Right lobe of liver (tissue), 6 donors: ENCODE results near the gene SBK2. TPM values are rescaled to one million over a fixed set of nuclear protein-coding genes. Genes with fewer than 3 reads are reported as not detected.
A peak's percentile ranks its signal among the peaks of the same experiment; 100 is the strongest.

ENCODE experiments used
- ATAC-seq, 4 donors: fragments of 200-7000 bp; cut with Tn5 transposase; one replicate each; pipeline ENCODE4 v1.9.1; 2020; ENCODE audit warnings: mild to moderate bottlenecking in 4 of 4, moderate library complexity in 4 of 4
- DNase-seq, 3 donors: peaks; one replicate each; pipeline ENCODE4 v3.0.0-alpha.2; 2020
- H3K27ac ChIP-seq, 3 donors: fragments of 200-600 bp; one replicate each; pipeline ENCODE4 v1.8.0; 2022
- H3K27me3 ChIP-seq, 2 donors: fragments of 200-600 bp; one replicate each; pipeline ENCODE4 v1.8.0; 2022
- H3K36me3 ChIP-seq, 4 donors: fragments of 200-600 bp; sonication (generic) in 1 of 4; one replicate each; pipeline versions ENCODE4 v1.5.1 to v1.8.0; 2017 to 2022; ENCODE audit warnings: control low read depth in 1 of 4
- H3K4me1 ChIP-seq, 4 donors: fragments of 200-600 bp; sonication (generic) in 1 of 4; one replicate each; pipeline versions ENCODE4 v1.5.1 to v1.8.0; 2017 to 2022; ENCODE audit warnings: control low read depth in 1 of 4
- H3K4me3 ChIP-seq, 3 donors: fragments of 200-600 bp; one replicate each; pipeline ENCODE4 v1.8.0; 2022
- H3K9me3 ChIP-seq, 4 donors: fragments of 200-600 bp; sonication (generic) in 1 of 4; one replicate each; pipeline versions ENCODE4 v1.5.1 to v1.8.0; 2017 to 2022; ENCODE audit warnings: control low read depth in 1 of 4
- CTCF ChIP-seq, 4 donors: fragments of 200-600 bp in 3 of 4; fragments of 450-650 bp in 1 of 4; IDR thresholded peaks; one replicate each; pipeline versions ENCODE4 v1.5.1 to v1.8.0; 2016 to 2022; ENCODE audit warnings: antibody characterized with exemption in 4 of 4, mild to moderate bottlenecking in 2 of 4
- POLR2A ChIP-seq: fragments of 450-650 bp; IDR thresholded peaks from one replicate; pipeline ENCODE4 v1.6.1; 2017; ENCODE audit warnings: antibody characterized with exemption, mild to moderate bottlenecking
- WGBS: methylation state at CpG from one replicate; pipeline ENCODE4 v1.1.6; 2018; ENCODE audit warnings: low coverage, low lambda C conversion rate; ENCODE audit not compliant: insufficient coverage; ENCODE audit errors: missing lambda C conversion rate; 5-methylcytosine and 5-hydroxymethylcytosine counted together
- intact Hi-C, 2 donors: fragments of 100-400 bp; cut with DNase I; formaldehyde crosslinking; loops; one replicate each; pipeline versions ENCODE4 v1.11.2 to v1.14.1; 2022
- total RNA-seq, 6 experiments: library from RNA; depleted of rRNA in 2 of 6; stranded (reverse); fragments of >200 nt in 2 of 6; fragmentation: NEBNext Ultra II Directional in 3 of 6; extraction: Animal tissue kit (Norgen Biotek cat#: 25700) in 3 of 6; gene quantifications; one replicate each; pipeline versions ENCODE4 v1.1.0 to v1.2.4, GENCODE V29; 2016 to 2023
- donor health status: DM: no; HTN: yes; CAD: no.
- donor health status: DM: no; HTN: no; CAD: no.
- donor health status: DM: no; HTN: no; CAD: no.
- donor health status: DM: no; HTN: yes; CAD: no.
- donor health status: DM: no; HTN: yes; CAD: no.

The SBK2 gene
- total RNA-seq, 6 experiments from 2014 or later: not detected

- no peak overlapping the region for H3K27ac ChIP-seq
- DNase-seq: peak; percentile 86 to 95 (median 88)
- no peaks in the 10 kb centered on the region for H3K9me3 ChIP-seq
- no peaks in the 10 kb centered on the region for H3K4me1 ChIP-seq
- ATAC-seq: peak; percentile 87 to 97 (median 94)
- intact Hi-C loops: no loop called here
- H3K36me3 ChIP-seq: no peaks in the 10 kb centered on the region
- WGBS: 21% methylated on average over 44 of the region's 64 CpGs
- H3K4me3 ChIP-seq: peak overlapping the region; percentile 28 to 45 (median 37)
- H3K27me3 ChIP-seq: no peaks in the 10 kb centered on the region
- no peak for TF ChIP-seq POLR2A
- peak; percentile 94 to 97 (median 94) for TF ChIP-seq CTCF (IDR thresholded peaks at IDR 0.05)
Observed at GRCh38 chr19:55503502-55504251, 33.3 kb downstream of the SBK2 start.

DNA sequence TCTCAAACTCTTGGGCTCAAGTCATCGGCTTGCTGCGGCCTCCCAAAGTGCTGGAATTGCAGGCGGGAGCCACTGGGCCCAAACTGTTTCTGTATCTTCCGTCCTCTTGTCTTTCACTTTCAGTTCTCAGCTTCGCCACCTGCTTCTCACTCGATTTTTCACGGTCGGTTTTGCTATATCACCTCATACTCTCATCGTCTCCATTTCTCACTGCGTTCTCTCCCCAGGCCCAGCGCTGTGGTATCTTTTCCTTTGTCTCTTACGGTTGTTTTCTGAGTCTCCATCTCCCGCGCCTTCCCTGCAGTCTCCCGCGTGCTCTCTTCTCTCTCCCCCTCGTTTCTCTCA lies 33.8 kb downstream of the SBK2 start:
- Histone ChIP-seq H3K4me1 (no peaks in the 10 kb centered on the region), H3K27ac (no peak overlapping the region), H3K4me3 (no peak overlapping the region), H3K27me3 (no peaks in the 10 kb centered on the region), H3K9me3 (no peaks in the 10 kb centered on the region), H3K36me3 (no peaks in the 10 kb centered on the region)
- WGBS: 74% methylated on average over 9 of the region's 17 CpGs
- no peak for DNase-seq
- no peak for TF ChIP-seq POLR2A
- TF ChIP-seq CTCF (IDR thresholded peaks at IDR 0.05): no peak
- no peak for ATAC-seq
- intact Hi-C loops: no loop called here

DNA sequence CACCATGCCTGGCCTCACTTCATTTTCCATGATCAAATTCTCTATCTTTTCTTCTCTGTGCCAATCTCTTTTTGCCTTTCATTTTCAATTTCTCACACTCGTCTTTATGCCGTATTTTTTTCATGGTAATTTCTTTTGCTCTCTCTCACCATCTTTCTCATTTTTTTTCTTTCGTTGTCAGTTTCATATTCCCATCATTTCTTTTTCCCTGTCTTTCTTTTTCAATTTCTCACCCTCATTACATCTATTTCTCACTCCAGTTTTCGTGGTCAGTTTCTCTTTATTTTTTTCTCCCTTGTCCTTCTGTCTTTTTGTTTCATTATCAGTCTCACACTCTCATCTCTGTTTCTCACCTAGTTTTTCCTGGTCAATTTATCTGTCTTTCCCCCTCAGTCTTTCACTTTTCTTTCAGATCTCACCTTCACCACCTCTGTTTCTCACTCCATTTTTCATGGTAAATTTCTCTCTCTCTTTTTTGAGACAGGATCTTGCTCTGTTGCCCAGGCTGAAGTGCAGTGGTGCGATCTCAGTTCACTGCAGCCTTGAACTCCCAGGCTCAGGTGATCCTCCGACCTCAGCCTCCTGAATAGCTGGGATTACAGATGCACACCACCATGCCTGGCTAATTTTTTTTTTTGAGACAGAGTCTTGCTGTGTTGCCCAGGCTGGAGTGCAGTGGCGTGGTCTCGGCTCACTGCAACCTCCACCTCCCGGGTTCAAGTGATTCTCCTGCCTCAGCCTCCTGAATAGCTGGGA lies 34.6 kb downstream of the SBK2 start:
- Histone ChIP-seq H3K4me3 (no peak overlapping the region), H3K9me3 (no peaks in the 10 kb centered on the region), H3K4me1 (no peaks in the 10 kb centered on the region), H3K27me3 (no peaks in the 10 kb centered on the region), H3K27ac (no peak overlapping the region), H3K36me3 (no peaks in the 10 kb centered on the region)
- TF ChIP-seq POLR2A (no peak), CTCF (IDR thresholded peaks at IDR 0.05) (no peak)
- no peak for ATAC-seq
- no peak for DNase-seq
- intact Hi-C loops: no loop called here
- WGBS: 88% methylated on average over 6 of the region's 9 CpGs

GRCh38 chr19:55500368-55500952 lies 36.5 kb downstream of the SBK2 start:
- ATAC-seq: no peak
- H3K4me1 ChIP-seq: no peaks in the 10 kb centered on the region
- intact Hi-C loops: no loop called here
- H3K4me3 ChIP-seq: no peak overlapping the region
- 65% methylated on average over 2 of the region's 26 CpGs for WGBS
- H3K36me3 ChIP-seq: no peaks in the 10 kb centered on the region
- H3K27me3 ChIP-seq: no peaks in the 10 kb centered on the region
- H3K27ac ChIP-seq: no peak overlapping the region
- DNase-seq: no peak
- H3K9me3 ChIP-seq: no peaks in the 10 kb centered on the region
- TF ChIP-seq POLR2A (no peak), CTCF (IDR thresholded peaks at IDR 0.05) (no peak)
